Epithelial cell of proximal tubule (primary cell): ENCODE results near the gene COL4A2. TPM values are rescaled to one million over a fixed set of nuclear protein-coding genes. Genes with fewer than 3 reads are reported as not detected.
"Not testable (repeated sequence)": the region's sequence is repeated elsewhere in the genome, so short reads cannot be mapped to it uniquely, and the experiment has no call there.

Experiments
- DNase-seq: peaks from one replicate; pipeline ENCODE4 v3.0.0-alpha.2; 2011; ENCODE audit warnings: low read depth
- H3K4me3 ChIP-seq: 2 replicates; pipeline ENCODE4 v1.5.1; 2011; ENCODE audit warnings: low read depth, mild to moderate bottlenecking, low read length
- total RNA-seq: library from RNA; depleted of rRNA; stranded (reverse); fragments of >200 nt; gene quantifications from 2 replicates; pipeline ENCODE4 v1.2.3, GENCODE V29; 2015
- TF ChIP-seq, protein P1 (sequence below): conservative IDR thresholded peaks from 2 replicates; pipeline ENCODE4 v1.5.1; 2012; ENCODE audit warnings: low read depth, mild to moderate bottlenecking, low read length

COL4A2 gene
- total RNA-seq, 1 donor from 2014 or later, result 728 TPM

DNA sequence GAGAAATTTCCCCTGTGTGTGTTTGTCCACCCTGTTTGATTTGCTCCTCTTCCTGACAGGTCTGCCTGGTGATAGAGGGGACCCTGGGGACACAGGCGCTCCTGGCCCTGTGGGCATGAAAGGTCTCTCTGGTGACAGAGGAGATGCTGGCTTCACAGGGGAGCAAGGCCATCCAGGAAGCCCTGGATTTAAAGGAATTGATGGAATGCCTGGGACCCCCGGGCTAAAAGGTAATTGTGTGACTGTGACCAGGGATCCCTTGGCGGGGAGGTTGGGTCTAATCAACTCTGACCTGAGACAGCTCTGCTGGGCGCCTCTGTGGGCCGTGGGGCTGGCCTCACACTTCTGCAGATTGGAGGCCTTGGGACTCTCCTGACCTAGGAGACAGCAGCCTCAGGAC, 173.1 kb downstream of the COL4A2 start:
- no peak overlapping the region for H3K4me3 ChIP-seq
- DNase-seq, result no peak
- TF ChIP-seq, protein P1, sequence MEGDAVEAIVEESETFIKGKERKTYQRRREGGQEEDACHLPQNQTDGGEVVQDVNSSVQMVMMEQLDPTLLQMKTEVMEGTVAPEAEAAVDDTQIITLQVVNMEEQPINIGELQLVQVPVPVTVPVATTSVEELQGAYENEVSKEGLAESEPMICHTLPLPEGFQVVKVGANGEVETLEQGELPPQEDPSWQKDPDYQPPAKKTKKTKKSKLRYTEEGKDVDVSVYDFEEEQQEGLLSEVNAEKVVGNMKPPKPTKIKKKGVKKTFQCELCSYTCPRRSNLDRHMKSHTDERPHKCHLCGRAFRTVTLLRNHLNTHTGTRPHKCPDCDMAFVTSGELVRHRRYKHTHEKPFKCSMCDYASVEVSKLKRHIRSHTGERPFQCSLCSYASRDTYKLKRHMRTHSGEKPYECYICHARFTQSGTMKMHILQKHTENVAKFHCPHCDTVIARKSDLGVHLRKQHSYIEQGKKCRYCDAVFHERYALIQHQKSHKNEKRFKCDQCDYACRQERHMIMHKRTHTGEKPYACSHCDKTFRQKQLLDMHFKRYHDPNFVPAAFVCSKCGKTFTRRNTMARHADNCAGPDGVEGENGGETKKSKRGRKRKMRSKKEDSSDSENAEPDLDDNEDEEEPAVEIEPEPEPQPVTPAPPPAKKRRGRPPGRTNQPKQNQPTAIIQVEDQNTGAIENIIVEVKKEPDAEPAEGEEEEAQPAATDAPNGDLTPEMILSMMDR, result no peak

DNA sequence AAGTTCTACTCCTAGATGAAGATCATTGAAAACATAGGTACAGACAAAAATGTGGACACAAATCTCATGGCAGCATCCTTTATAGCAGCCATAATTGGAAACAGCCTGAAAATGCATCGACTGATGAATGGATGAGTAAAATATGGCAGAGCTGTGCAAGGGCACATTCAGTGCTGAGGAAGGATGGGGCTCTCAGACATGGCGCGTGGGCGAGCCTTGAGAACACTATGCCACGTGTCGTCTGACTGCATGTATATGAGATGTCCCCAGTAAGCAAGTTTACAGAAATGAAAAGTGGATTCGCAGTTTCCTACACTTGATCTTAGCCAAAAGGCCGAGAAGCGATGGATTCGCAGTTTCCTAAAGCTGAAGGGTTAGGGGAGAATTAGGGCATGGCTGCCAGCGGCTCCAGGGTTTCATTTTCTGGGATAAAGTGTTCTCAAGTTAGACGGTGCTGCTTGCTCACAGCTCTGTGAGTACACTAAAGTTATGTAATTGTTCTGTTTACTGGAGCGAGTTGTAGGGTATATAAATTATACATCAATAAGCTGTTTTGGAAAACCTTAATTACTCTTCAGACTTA, 176.4 kb downstream of the COL4A2 start:
- no peak for DNase-seq
- TF ChIP-seq, protein P1, result no peak
- H3K4me3 ChIP-seq, result no peak overlapping the region

DNA sequence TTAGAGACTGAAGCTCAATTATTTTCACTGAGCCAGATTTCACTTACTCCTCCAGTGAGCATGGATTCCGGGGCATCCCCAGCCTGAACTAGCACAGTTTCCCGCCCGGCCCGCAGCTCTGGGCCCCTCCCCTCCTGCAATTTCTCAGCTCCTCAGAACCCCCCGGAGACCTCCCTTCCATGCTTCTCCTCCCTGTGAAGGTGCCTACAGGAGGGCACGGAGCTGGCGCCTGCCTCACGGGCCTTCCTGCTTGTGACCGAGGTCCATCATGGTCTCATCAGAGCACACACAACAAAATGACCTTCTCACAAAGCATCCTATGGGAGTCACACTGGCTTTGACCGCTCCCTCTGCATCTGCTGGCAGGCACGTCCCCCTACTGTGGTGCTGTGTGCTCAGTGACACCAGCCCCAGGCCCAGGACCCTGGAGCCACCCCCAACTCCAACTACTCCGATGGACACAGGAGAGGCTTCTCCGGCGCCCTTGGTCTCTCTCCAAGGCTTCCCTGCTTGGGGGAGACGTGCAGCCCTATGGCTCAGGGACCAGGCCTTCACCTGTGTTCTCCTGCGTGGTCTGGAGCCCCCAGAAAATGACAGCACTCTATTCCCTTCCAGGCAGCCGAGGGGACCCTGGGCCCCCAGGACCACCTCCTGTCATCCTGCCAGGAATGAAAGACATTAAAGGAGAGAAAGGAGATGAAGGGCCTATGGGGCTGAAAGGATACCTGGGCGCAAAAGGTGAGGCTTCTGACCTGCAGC, 177.4 kb downstream of the COL4A2 start:
- DNase-seq, result no peak
- TF ChIP-seq, protein P1, result no peak
- H3K4me3 ChIP-seq, result no peak overlapping the region

DNA sequence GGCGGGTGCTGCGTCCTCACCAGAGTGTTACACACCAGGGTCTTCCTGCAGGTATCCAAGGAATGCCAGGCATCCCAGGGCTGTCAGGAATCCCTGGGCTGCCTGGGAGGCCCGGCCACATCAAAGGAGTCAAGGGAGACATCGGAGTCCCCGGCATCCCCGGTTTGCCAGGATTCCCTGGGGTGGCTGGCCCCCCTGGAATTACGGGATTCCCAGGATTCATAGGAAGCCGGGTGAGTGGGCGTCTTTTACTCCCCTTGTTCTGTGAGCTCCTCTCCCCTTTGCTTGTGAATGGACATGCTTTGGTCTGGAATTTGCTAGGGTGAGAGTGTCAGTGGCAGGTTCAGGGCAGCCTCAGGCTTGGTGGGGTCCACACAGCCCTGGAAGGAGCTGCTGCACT, 178.5 kb downstream of the COL4A2 start:
- DNase-seq, result no peak
- no peak overlapping the region for H3K4me3 ChIP-seq
- TF ChIP-seq, protein P1, result no peak

DNA sequence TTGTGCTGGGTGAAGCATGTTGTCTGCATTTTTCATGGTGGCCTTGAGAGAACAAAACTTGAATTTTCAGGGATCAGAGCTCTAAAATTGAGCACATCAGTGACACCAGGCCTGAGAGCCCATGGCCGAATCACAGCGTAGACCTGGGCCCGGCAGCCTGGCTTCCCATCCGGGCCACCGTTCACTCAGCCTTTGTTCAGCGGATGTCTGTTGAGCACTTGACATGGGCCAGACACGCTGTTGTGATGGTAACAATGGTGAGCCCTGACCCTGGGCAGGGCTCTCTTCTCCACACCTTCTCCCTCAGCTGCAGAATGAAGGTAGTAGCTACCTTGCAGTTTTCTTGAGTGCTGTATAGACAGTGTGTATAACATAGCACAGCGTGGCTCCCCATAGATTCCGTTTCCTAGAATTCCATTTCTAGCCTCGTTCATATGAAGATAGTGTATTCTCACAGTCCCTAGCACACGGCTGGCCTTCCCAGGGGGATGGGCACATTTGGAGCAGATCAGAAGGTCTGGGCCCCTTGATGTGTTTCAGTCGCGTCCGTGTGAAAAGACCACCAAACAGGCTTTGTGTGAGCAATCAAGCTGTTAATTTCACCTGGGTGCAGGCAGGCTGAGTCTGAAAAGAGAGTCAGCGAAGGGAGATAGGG, 179.1 kb downstream of the COL4A2 start:
- TF ChIP-seq, protein P1, result no peak
- no peak for DNase-seq
- no peak overlapping the region for H3K4me3 ChIP-seq

DNA sequence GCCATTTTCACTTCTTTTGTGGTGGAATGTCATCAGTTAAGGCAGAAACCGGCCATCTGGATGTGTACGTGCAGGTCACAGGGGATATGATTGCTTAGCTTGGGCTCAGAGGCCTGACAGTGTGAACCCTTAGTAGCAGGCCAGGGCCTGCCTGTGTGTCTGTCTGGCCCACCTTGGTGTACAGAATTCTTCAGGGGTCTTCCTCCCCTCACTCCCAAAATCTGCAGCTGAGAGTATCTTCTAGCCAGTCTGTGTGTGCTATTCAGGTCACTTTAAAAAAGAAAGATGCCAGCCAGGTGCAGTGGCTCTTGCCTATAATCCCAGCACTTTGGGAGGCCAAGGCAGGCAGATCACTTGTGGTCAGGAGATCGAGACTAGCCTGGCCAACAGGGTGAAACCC, 179.8 kb downstream of the COL4A2 start:
- not testable (repeated sequence) for DNase-seq, H3K4me3 ChIP-seq

DNA sequence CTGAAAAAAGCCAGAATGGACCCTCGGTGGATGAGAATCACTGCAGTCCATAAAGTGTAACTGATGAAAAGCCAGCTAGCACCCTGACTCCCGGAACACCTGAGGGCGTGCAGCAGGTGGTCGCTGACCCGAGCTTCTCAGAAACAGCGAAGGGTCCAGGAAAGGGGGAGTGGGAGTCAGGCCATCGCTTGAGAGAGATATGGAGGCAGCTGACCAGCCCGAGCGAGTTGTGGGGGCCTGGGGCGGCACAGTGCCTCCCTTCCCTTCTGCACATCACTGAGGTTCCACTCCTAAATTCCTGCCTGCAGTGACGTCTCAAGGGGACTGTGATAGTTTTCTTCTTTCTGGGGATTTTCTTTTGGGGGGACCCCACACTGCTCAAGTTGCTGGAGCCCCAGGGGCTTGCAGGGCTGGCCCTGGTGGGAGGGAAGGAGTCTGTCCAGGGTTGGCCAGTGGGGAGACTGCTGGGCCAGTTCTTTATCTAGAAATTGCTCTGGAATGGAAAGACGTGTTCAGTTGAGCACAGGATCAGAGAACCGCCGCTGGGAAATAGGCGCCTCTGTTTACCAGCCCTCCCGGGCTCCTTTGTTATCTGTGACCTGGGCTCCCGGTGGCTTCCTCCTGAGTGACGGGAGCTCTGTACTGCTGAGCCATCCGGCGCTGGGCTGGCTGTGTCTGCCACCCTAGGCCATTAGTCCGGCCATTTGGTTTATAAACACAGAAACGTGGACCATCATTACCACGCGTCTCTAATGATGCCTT, 183.1 kb downstream of the COL4A2 start:
- H3K4me3 ChIP-seq, result no peak overlapping the region
- no peak for DNase-seq
- TF ChIP-seq, protein P1, result no peak
